ENCODE data around the gene ZNF366.

The ZNF366 gene

DNA sequence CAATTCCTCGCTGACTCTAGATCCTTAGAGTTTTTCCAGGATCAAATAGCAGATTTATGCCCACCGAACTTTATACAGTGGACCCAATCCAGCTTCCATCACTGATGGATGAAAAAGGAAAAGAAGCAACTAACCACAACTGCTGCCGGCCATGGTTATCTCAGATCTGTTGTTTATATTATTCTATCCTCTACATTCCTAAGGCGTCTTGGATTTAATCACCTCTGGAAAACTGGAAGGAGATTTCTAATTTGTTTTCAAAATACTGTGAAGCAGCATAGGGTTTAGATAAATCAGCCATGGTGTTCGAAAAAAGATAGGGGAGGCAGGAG, 663 bp upstream of the ZNF366 start:
- H3K27me3 ChIP-seq (ENCODE audit: insufficient read depth, poor library complexity, severe bottlenecking): no peaks in the 10 kb centered on the region
- no peak overlapping the region for H3K4me3 ChIP-seq (replicated peaks; ENCODE audit: insufficient read depth, low read length)
- DNase-seq (ENCODE audit: low read depth in 1 of 2, low spot score in 1 of 2): no peak
- H3K27ac ChIP-seq (replicated peaks): no peak overlapping the region
- TF ChIP-seq SPI1 (IDR thresholded peaks at IDR 0.05; ENCODE audit: borderline replicate concordance, low read depth) (no peak), POLR2AphosphoS5 (IDR thresholded peaks at IDR 0.05; ENCODE audit: low read depth) (no peak), GABPA (IDR thresholded peaks at IDR 0.05; ENCODE audit: low read depth) (no peak)
- TF ChIP-seq, protein P1, sequence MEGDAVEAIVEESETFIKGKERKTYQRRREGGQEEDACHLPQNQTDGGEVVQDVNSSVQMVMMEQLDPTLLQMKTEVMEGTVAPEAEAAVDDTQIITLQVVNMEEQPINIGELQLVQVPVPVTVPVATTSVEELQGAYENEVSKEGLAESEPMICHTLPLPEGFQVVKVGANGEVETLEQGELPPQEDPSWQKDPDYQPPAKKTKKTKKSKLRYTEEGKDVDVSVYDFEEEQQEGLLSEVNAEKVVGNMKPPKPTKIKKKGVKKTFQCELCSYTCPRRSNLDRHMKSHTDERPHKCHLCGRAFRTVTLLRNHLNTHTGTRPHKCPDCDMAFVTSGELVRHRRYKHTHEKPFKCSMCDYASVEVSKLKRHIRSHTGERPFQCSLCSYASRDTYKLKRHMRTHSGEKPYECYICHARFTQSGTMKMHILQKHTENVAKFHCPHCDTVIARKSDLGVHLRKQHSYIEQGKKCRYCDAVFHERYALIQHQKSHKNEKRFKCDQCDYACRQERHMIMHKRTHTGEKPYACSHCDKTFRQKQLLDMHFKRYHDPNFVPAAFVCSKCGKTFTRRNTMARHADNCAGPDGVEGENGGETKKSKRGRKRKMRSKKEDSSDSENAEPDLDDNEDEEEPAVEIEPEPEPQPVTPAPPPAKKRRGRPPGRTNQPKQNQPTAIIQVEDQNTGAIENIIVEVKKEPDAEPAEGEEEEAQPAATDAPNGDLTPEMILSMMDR (IDR thresholded peaks at IDR 0.05; ENCODE audit: insufficient read depth, low read length): no peak
- TF ChIP-seq, protein P2, sequence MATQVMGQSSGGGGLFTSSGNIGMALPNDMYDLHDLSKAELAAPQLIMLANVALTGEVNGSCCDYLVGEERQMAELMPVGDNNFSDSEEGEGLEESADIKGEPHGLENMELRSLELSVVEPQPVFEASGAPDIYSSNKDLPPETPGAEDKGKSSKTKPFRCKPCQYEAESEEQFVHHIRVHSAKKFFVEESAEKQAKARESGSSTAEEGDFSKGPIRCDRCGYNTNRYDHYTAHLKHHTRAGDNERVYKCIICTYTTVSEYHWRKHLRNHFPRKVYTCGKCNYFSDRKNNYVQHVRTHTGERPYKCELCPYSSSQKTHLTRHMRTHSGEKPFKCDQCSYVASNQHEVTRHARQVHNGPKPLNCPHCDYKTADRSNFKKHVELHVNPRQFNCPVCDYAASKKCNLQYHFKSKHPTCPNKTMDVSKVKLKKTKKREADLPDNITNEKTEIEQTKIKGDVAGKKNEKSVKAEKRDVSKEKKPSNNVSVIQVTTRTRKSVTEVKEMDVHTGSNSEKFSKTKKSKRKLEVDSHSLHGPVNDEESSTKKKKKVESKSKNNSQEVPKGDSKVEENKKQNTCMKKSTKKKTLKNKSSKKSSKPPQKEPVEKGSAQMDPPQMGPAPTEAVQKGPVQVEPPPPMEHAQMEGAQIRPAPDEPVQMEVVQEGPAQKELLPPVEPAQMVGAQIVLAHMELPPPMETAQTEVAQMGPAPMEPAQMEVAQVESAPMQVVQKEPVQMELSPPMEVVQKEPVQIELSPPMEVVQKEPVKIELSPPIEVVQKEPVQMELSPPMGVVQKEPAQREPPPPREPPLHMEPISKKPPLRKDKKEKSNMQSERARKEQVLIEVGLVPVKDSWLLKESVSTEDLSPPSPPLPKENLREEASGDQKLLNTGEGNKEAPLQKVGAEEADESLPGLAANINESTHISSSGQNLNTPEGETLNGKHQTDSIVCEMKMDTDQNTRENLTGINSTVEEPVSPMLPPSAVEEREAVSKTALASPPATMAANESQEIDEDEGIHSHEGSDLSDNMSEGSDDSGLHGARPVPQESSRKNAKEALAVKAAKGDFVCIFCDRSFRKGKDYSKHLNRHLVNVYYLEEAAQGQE (IDR thresholded peaks at IDR 0.05; ENCODE audit: insufficient replicate concordance, low read depth): no peak

DNA sequence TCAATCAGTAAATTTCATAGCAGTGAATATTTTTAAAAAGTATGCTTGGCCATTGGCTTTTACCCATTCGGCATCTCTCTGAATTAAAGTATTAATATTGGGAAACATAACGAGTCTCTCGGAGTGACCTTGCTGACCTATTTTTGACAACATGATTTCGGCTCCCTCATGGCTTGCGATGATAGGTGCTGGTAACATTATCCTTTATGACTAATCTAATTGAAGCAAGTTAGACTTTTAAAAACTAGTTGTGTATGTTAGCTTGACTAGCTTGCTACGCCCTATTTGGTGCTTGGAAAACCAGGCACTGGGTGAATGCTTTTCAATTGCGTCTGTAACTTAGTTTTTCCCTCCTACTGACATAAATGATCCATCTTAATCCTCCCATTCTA, 1.1 kb downstream of the ZNF366 start:
- no peak for DNase-seq (ENCODE audit: low read depth in 1 of 2, low spot score in 1 of 2)
- Histone ChIP-seq H3K27me3 (ENCODE audit: insufficient read depth, poor library complexity, severe bottlenecking) (no peaks in the 10 kb centered on the region), H3K27ac (replicated peaks) (no peak overlapping the region), H3K4me3 (replicated peaks; ENCODE audit: insufficient read depth, low read length) (no peak overlapping the region)
- TF ChIP-seq GABPA (IDR thresholded peaks at IDR 0.05; ENCODE audit: low read depth) (no peak), SPI1 (IDR thresholded peaks at IDR 0.05; ENCODE audit: borderline replicate concordance, low read depth) (no peak), POLR2AphosphoS5 (IDR thresholded peaks at IDR 0.05; ENCODE audit: low read depth) (no peak)
- TF ChIP-seq, protein P2 (IDR thresholded peaks at IDR 0.05; ENCODE audit: insufficient replicate concordance, low read depth): no peak
- TF ChIP-seq, protein P1 (IDR thresholded peaks at IDR 0.05; ENCODE audit: insufficient read depth, low read length): no peak

DNA sequence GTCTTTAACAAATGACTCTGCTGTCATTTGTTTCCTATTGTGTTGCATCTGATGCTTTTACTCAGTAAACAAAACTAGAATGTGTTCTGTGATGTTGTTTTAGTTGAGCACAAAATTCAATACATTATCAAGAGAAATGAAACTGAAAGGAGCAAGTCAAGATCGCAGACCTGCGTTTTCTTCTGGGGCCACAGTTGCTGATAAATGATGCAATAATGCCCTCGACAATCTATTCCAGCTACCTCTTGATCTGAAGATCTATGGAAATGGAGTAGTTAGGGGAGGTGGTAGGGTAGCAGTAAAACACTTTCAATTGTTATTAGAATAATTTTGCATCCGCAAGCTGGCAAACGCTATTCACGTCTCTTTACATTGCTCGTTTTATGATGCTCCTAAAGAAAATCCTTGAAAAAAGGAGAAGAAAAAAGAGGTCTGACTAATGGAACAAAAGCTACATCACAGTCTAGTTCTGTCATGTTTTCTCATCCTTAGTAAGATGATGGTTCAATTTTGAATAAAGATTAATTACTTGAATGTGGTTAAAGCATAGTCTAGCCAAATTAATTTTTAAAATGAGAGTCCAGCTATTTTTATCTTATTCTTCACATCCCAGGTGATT, 1.6 kb downstream of the ZNF366 start:
- no peaks in the 10 kb centered on the region for H3K27me3 ChIP-seq (ENCODE audit: insufficient read depth, poor library complexity, severe bottlenecking)
- DNase-seq (ENCODE audit: low read depth in 1 of 2, low spot score in 1 of 2): no peak
- H3K27ac ChIP-seq (replicated peaks): no peak overlapping the region
- TF ChIP-seq SPI1 (IDR thresholded peaks at IDR 0.05; ENCODE audit: borderline replicate concordance, low read depth): no peak
- TF ChIP-seq, protein P2 (IDR thresholded peaks at IDR 0.05; ENCODE audit: insufficient replicate concordance, low read depth): no peak
- no peak for TF ChIP-seq GABPA (IDR thresholded peaks at IDR 0.05; ENCODE audit: low read depth)
- TF ChIP-seq, protein P1 (IDR thresholded peaks at IDR 0.05; ENCODE audit: insufficient read depth, low read length): no peak
- TF ChIP-seq POLR2AphosphoS5 (IDR thresholded peaks at IDR 0.05; ENCODE audit: low read depth): no peak
- H3K4me3 ChIP-seq (replicated peaks; ENCODE audit: insufficient read depth, low read length): no peak overlapping the region
